GM12874 (cell line): ENCODE measurements around the gene SLC6A11.

ENCODE experiments used
- CTCF ChIP-seq: IDR thresholded peaks from 2 replicates; pipeline ENCODE4 v1.5.1; 2011; ENCODE audit warnings: low read depth, mild to moderate bottlenecking, control low read depth, low read length, moderate library complexity; ENCODE audit not compliant: insufficient read depth

SLC6A11 gene

GRCh38 chr3:10816019-10816862 lies at the start of gene SLC6A11:
Gene SLC6A11 (plus strand): TSS chr3:10816228. CDS start chr3:10816266, 38 bp downstream.
- TF ChIP-seq CTCF: no peak

GRCh38 chr3:10768708-10769394 lies 47.2 kb upstream of the SLC6A11 start:
- no peak for TF ChIP-seq CTCF

GRCh38 chr3:10770547-10770946 lies 45.5 kb upstream of the SLC6A11 start:
- TF ChIP-seq CTCF: no peak

GRCh38 chr3:10770981-10771380 lies 45.0 kb upstream of the SLC6A11 start:
- TF ChIP-seq CTCF: no peak

- TF ChIP-seq CTCF: no peak
These were observed 44.4 kb upstream of the SLC6A11 start for GRCh38 chr3:10771486-10772270.

- 0 out of 2 replicates have a peak, but pooled peaks have one; percentile 13 for TF ChIP-seq CTCF
These were observed 43.5 kb upstream of the SLC6A11 start for GRCh38 chr3:10772271-10773161.
